Testis (tissue), 2 donors: ENCODE data around the gene ZNF718.

Experiments
- POLR2A ChIP-seq: fragments of 450-650 bp; IDR thresholded peaks from one replicate; pipeline ENCODE4 v1.6.1; 2017; ENCODE audit warnings: antibody characterized with exemption, mild to moderate bottlenecking, moderate library complexity
- TF ChIP-seq, protein P1 (sequence below), 3 experiments: fragments of 450-650 bp in 2 of 3; fragments of 200-600 bp in 1 of 3; sonication (generic) in 1 of 3; IDR thresholded peaks; one replicate each; pipeline ENCODE4 v1.5.1; 2016 to 2019; ENCODE audit warnings: antibody characterized with exemption in 3 of 3, mild to moderate bottlenecking in 2 of 3, moderate library complexity in 1 of 3

- no peak for TF ChIP-seq POLR2A
- TF ChIP-seq, protein P1, sequence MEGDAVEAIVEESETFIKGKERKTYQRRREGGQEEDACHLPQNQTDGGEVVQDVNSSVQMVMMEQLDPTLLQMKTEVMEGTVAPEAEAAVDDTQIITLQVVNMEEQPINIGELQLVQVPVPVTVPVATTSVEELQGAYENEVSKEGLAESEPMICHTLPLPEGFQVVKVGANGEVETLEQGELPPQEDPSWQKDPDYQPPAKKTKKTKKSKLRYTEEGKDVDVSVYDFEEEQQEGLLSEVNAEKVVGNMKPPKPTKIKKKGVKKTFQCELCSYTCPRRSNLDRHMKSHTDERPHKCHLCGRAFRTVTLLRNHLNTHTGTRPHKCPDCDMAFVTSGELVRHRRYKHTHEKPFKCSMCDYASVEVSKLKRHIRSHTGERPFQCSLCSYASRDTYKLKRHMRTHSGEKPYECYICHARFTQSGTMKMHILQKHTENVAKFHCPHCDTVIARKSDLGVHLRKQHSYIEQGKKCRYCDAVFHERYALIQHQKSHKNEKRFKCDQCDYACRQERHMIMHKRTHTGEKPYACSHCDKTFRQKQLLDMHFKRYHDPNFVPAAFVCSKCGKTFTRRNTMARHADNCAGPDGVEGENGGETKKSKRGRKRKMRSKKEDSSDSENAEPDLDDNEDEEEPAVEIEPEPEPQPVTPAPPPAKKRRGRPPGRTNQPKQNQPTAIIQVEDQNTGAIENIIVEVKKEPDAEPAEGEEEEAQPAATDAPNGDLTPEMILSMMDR (IDR thresholded peaks at IDR 0.05), result no peak
Measured at GRCh38 chr4:200936-201335, 76.6 kb downstream of the ZNF718 start.
